ENCODE measurements around the gene UNC119B.

The UNC119B gene

GRCh38 chr12:120687578-120688289 is 22.5 kb upstream of the UNC119B start:
- DNase-seq (ENCODE audit: low read depth in 1 of 2, low spot score in 1 of 2): peak in 1 of 2 donors; percentile 18

- DNase-seq (ENCODE audit: low read depth in 1 of 2, low spot score in 1 of 2): no peak
Observed at GRCh38 chr12:120688527-120689071, 21.7 kb upstream of the UNC119B start.

GRCh38 chr12:120689397-120690082 is 20.7 kb upstream of the UNC119B start:
- no peak for DNase-seq (ENCODE audit: low read depth in 1 of 2, low spot score in 1 of 2)

GRCh38 chr12:120690083-120690450 is 20.2 kb upstream of the UNC119B start:
- no peak for DNase-seq (ENCODE audit: low read depth in 1 of 2, low spot score in 1 of 2)

GRCh38 chr12:120690978-120691377 is 19.3 kb upstream of the UNC119B start:
- DNase-seq (ENCODE audit: low read depth in 1 of 2, low spot score in 1 of 2): no peak

- no peak for DNase-seq (ENCODE audit: low read depth in 1 of 2, low spot score in 1 of 2)
Observed at GRCh38 chr12:120692524-120693033, 17.7 kb upstream of the UNC119B start.

GRCh38 chr12:120693848-120694247 is 16.4 kb upstream of the UNC119B start:
- no peak for DNase-seq (ENCODE audit: low read depth in 1 of 2, low spot score in 1 of 2)

- DNase-seq (ENCODE audit: low read depth in 1 of 2, low spot score in 1 of 2): no peak
Observed at GRCh38 chr12:120696626-120697025, 13.6 kb upstream of the UNC119B start.

- no peak for DNase-seq (ENCODE audit: low read depth in 1 of 2, low spot score in 1 of 2)
Observed at GRCh38 chr12:120697344-120697743, 12.9 kb upstream of the UNC119B start.

- DNase-seq (ENCODE audit: low read depth in 1 of 2, low spot score in 1 of 2): no peak
Observed at GRCh38 chr12:120698665-120699064, 11.6 kb upstream of the UNC119B start.

- no peak for DNase-seq (ENCODE audit: low read depth in 1 of 2, low spot score in 1 of 2)
Observed at GRCh38 chr12:120699553-120699952, 10.7 kb upstream of the UNC119B start.

- no peak for DNase-seq (ENCODE audit: low read depth in 1 of 2, low spot score in 1 of 2)
Observed at GRCh38 chr12:120700886-120701285, 9.4 kb upstream of the UNC119B start.

GRCh38 chr12:120702637-120703036 is 7.6 kb upstream of the UNC119B start:
- DNase-seq (ENCODE audit: low read depth in 1 of 2, low spot score in 1 of 2): no peak

GRCh38 chr12:120703311-120703942 is 6.8 kb upstream of the UNC119B start:
- no peak for DNase-seq (ENCODE audit: low read depth in 1 of 2, low spot score in 1 of 2)

GRCh38 chr12:120705618-120706017 is 4.6 kb upstream of the UNC119B start:
- DNase-seq (ENCODE audit: low read depth in 1 of 2, low spot score in 1 of 2): no peak

- no peak for DNase-seq (ENCODE audit: low read depth in 1 of 2, low spot score in 1 of 2)
Observed at GRCh38 chr12:120706029-120706428, 4.2 kb upstream of the UNC119B start.

- DNase-seq (ENCODE audit: low read depth in 1 of 2, low spot score in 1 of 2): no peak
Observed at GRCh38 chr12:120708651-120709050, 1.6 kb upstream of the UNC119B start.

- DNase-seq (ENCODE audit: low read depth in 1 of 2, low spot score in 1 of 2): no peak
Observed at GRCh38 chr12:120710805-120711296, 593 bp downstream of the UNC119B start.

GRCh38 chr12:120711411-120711810 is 1.2 kb downstream of the UNC119B start:
- no peak for DNase-seq (ENCODE audit: low read depth in 1 of 2, low spot score in 1 of 2)

GRCh38 chr12:120712610-120713009 is 2.4 kb downstream of the UNC119B start:
- no peak for DNase-seq (ENCODE audit: low read depth in 1 of 2, low spot score in 1 of 2)

GRCh38 chr12:120713861-120714482 is 3.7 kb downstream of the UNC119B start:
- peak in 1 of 2 donors; percentile 50 for DNase-seq (ENCODE audit: low read depth in 1 of 2, low spot score in 1 of 2)

Data from stimulated activated CD4-positive, alpha-beta T cell treated with anti-CD3 and anti-CD28 coated beads, Interleukin-15, amount 100 ng/mL, for 1 hour (primary cell).